Measurements from ENCODE around the gene TAL2. TPM values are rescaled to one million over a fixed set of nuclear protein-coding genes. Genes with fewer than 3 reads are reported as not detected.
A peak's percentile ranks its signal among the peaks of the same experiment; 100 is the strongest.

The TAL2 gene
- total RNA-seq, 2 donors from 2014 or later = 0.54 TPM; not detected in 1

GRCh38 chr9:105667867-105668266, 5.6 kb downstream of the TAL2 start:
- Mint-ChIP-seq H3K36me3 (no peaks in the 10 kb centered on the region), H3K27ac (no peak overlapping the region), H3K9me3 (no peaks in the 10 kb centered on the region)
- ATAC-seq = no peak
- no peak for DNase-seq (ENCODE audit: low spot score in 2 of 2)

- ATAC-seq (no peak), DNase-seq (ENCODE audit: low spot score in 2 of 2) (no peak)
- Mint-ChIP-seq H3K36me3 (no peaks in the 10 kb centered on the region), H3K9me3 (no peaks in the 10 kb centered on the region), H3K27ac (no peak overlapping the region)
Measured at GRCh38 chr9:105670315-105670714, 8.1 kb downstream of the TAL2 start.

DNA sequence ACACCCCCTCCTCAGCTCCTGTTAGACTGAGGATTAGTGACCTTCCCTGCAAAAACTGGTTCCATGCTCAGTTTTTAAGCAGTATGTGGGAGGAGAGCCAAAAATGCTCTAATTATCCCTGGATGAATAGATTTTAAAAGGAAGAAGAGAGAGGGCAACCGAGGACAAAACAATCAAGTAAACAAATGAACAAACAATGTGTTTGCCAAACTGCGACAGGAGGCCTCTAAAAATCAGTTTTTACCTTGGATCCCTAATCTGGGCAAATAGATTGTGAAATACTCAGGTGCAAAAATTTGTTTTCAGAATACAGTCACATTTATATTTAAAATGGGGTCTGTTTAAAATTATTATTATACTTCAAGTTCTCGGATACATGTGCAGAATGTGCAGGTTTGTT, 8.5 kb downstream of the TAL2 start:
- Mint-ChIP-seq H3K27ac (no peak overlapping the region), H3K9me3 (no peaks in the 10 kb centered on the region), H3K36me3 (no peaks in the 10 kb centered on the region)
- no peak for ATAC-seq
- DNase-seq (ENCODE audit: low spot score in 2 of 2) = no peak

GRCh38 chr9:105672711-105673234, 10.5 kb downstream of the TAL2 start:
- DNase-seq (ENCODE audit: low spot score in 2 of 2) = no peak
- Mint-ChIP-seq H3K36me3 (no peaks in the 10 kb centered on the region), H3K9me3 (no peaks in the 10 kb centered on the region)

GRCh38 chr9:105673850-105674387, 11.7 kb downstream of the TAL2 start:
- no peaks in the 10 kb centered on the region for H3K9me3 Mint-ChIP-seq
- DNase-seq (ENCODE audit: low spot score in 2 of 2) (no peak), ATAC-seq (no peak)
- no peaks in the 10 kb centered on the region for H3K36me3 Mint-ChIP-seq
- no peak overlapping the region for H3K27ac Mint-ChIP-seq

More at GRCh38 chr9:105672711-105673234, 10.5 kb downstream of the TAL2 start:
- H3K27ac Mint-ChIP-seq = no peak overlapping the region
- no peak for ATAC-seq

DNA sequence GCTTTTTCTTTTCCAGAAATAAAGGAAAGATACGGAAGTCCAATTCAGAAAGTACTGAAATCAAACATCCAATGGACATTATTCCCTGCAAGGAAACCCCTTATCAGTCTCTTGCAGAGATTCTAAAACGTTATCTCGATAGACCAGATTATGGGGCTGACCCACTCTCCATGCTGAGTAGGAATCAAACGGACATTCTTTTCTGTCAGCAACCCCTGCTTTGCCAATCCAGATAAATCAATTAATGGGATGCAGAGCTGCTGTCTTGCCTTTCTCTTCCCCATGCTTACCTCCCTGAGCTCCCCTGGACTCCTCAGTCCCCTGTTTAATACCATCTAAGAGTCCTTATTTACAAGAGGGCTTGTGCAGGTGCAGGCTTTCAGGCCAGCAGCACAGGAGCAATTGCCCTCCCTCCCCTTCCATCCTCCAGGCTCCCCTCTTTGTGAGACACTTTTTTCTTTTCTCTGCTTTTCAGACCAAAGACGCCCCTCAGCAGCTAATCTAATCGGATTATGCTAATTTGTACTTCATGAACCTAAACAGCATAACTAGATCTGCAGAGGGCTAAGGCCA, 14.2 kb downstream of the TAL2 start:
- DNase-seq (ENCODE audit: low spot score in 2 of 2) = no peak
- Mint-ChIP-seq H3K36me3 (no peaks in the 10 kb centered on the region), H3K9me3 (no peaks in the 10 kb centered on the region), H3K27ac (no peak overlapping the region)
- ATAC-seq = no peak

DNA sequence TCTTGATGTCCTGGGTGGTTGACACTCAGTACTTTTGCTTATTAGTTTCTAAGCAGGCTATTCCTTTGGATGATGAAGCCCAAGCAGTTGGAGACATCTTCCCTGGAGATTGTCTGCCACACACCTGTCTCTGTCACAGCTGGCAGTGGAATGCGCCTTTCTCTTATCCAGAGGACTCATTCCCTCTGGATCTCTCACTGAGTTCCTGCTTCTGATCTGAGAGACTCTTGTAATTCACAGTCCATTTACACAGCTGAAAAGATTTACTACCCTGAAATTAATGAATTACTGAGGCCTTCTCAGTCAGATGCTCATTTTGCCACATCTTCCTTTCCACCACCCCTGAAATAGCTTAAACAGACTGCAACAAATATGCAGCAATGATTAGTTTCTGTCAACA, 15.9 kb downstream of the TAL2 start:
- H3K27ac Mint-ChIP-seq = no peak overlapping the region
- DNase-seq (ENCODE audit: low spot score in 2 of 2) = no peak
- ATAC-seq = no peak
- no peaks in the 10 kb centered on the region for H3K36me3 Mint-ChIP-seq
- H3K9me3 Mint-ChIP-seq = no peaks in the 10 kb centered on the region

DNA sequence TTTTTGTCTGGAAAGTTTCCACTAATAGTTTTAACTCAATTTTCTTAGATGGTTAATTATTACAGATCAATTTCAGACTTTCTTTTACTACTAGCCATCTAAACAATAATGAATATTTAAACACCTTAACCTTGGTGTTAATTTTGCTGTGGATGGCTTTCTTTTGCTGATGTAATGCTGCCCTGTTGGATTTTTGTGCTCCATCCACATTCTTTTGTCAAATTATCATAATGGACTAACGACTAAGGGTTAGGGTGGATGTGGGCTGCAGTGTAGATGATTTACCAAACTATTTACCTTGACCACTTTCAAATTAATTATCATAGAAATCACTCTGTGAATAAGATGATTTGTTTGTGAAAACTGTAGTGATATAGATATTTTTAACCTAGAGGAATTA, 16.5 kb downstream of the TAL2 start:
- DNase-seq (ENCODE audit: low spot score in 2 of 2) (no peak), ATAC-seq (no peak)
- Mint-ChIP-seq H3K36me3 (no peaks in the 10 kb centered on the region), H3K27ac (no peak overlapping the region), H3K9me3 (no peaks in the 10 kb centered on the region)

GRCh38 chr9:105679257-105680022, 17.2 kb downstream of the TAL2 start:
- Mint-ChIP-seq H3K36me3 (no peaks in the 10 kb centered on the region), H3K9me3 (no peaks in the 10 kb centered on the region), H3K27ac (no peak overlapping the region)
- no peak for ATAC-seq
- DNase-seq (ENCODE audit: low spot score in 2 of 2) = no peak

- Mint-ChIP-seq H3K36me3 (no peaks in the 10 kb centered on the region), H3K27ac (no peak overlapping the region), H3K9me3 (no peaks in the 10 kb centered on the region)
- ATAC-seq = no peak
- DNase-seq (ENCODE audit: low spot score in 2 of 2) = no peak
Measured at GRCh38 chr9:105681313-105681712, 19.1 kb downstream of the TAL2 start.

DNA sequence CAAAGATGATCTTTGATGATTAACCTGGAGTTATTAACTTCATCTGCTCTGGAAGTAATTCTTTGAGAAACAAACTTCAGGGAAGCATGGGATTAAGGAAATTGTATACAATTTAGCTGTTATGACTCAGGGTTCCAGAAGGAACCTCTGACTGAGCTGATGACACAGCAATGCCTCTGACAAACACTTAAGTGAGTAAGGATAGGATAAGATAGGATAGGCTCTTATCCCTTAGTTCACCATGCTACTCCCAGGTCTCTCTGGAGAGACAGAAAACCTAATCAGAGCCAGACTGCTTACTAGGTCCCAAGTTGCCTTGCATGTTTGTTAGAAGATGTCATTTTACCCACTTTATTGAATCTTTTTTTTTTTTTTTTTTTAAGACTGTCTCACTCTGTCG, 19.5 kb downstream of the TAL2 start:
- Mint-ChIP-seq H3K9me3 (no peaks in the 10 kb centered on the region), H3K36me3 (no peaks in the 10 kb centered on the region), H3K27ac (no peak overlapping the region)
- ATAC-seq (no peak), DNase-seq (ENCODE audit: low spot score in 2 of 2) (no peak)

DNA sequence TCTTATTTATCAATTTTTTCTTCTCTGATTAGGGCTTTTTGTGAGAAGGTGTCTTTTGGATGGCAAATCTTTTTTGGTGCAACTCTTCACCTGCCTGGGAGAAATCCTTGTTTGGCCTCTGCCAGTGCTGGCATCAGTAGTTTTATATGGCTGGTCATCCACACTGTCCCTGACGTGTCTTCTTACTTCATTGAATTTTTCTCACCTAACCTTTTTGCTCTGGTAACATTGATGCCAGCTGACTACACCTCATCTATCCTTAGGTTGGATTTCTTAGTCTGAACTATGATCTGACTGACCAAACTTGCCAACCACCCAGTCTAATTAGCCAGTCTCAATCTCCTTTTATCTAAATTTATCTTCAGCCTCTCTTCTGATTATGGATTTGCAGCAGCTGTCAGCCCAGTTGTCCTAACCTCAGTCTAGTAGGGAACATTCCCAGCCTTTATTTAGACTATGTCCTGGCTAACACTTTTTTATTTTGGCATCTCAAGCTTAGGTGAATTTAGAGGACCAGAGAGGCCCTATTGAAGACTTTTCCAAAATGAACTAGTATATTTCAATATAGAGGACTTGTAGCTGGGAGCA, 21.5 kb downstream of the TAL2 start:
- no peak for DNase-seq (ENCODE audit: low spot score in 2 of 2)
- no peak for ATAC-seq
- Mint-ChIP-seq H3K9me3 (no peaks in the 10 kb centered on the region), H3K27ac (no peak overlapping the region), H3K36me3 (no peaks in the 10 kb centered on the region)

DNA sequence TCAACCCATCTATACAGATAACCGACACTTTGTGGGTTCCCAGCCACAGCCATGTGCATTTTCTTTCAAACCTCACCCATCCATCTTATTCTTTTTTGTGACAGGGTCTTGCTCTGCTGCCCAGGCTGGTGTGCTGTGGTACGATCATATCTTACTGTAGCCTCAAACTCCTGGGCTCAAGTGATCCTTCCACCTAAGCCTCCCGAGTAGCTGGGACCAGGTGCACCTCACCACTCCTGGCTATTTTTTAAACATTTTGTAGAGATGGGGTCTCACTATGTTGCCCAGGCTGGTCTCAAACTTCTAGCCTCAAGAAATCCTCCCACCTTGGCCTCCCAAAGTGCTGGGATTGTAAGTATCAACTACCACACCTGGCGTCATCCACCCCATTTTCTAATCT, 24.7 kb downstream of the TAL2 start:
- no peak for ATAC-seq
- H3K9me3 Mint-ChIP-seq = no peaks in the 10 kb centered on the region
- no peak for DNase-seq (ENCODE audit: low spot score in 2 of 2)
- no peaks in the 10 kb centered on the region for H3K36me3 Mint-ChIP-seq
- H3K27ac Mint-ChIP-seq = no peak overlapping the region

GRCh38 chr9:105690742-105691141, 28.5 kb downstream of the TAL2 start:
- no peaks in the 10 kb centered on the region for H3K9me3 Mint-ChIP-seq
- H3K36me3 Mint-ChIP-seq = peaks cover 0 to 5% of the 10 kb centered on the region in 2 donors
- ATAC-seq (no peak), DNase-seq (ENCODE audit: low spot score in 2 of 2) (no peak)
- no peak overlapping the region for H3K27ac Mint-ChIP-seq

DNA sequence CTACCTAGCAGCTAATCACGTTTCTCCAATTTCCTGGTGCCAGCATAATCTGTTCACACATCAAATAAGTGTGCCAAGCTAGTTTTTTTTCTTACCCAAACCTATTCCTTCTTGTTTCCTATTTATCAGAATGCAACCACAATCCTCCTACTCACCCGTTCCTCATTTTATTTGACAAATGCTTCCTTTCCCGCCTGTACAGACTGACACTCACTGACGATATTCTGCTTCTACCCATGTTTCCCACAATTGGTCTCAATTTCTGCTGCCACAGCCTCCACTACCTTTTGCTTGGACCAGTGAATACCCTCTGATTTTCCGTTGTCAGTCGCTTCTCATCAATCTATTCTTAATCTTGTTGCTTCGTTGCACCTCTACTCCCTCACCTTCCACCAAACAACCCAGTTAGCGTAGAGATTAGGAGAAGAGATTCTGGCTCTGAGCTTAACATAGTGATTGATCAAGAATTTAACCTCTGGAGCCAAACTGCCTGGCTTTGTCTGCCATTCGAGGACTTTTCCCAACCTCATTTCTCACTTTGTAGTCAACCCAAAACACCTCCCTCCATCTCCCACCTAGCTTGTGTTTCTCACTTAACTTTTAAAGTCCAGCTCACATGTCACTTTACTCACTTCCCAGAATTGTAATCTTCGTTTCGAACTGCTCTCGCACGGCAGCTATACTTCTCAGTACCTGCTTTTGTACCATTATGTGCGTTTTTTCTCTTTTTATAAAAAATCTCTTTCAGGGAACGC, 31.4 kb downstream of the TAL2 start:
- peak overlapping the region; percentile 32 to 92 for H3K27ac Mint-ChIP-seq
- ATAC-seq (peak; percentile 12), DNase-seq (ENCODE audit: low spot score in 2 of 2) (peak in 1 of 2 donors; percentile 6)
- peaks cover 0 to 5% of the 10 kb centered on the region in 2 donors for H3K36me3 Mint-ChIP-seq
- no peaks in the 10 kb centered on the region for H3K9me3 Mint-ChIP-seq

- H3K27ac Mint-ChIP-seq = peak within 1 kb of the TSS; percentile 83 to 92
- DNase-seq (ENCODE audit: low spot score in 2 of 2) (peak; percentile 85 to 86), ATAC-seq (peak; percentile 79 to 89)
- H3K9me3 Mint-ChIP-seq = no peaks in the 10 kb centered on the region
- peaks cover 0 to 5% of the 10 kb centered on the region in 2 donors for H3K36me3 Mint-ChIP-seq
Measured at GRCh38 chr9:105694190-105694847, 32.1 kb downstream of the TAL2 start, which contains the start of gene TMEM38B. TSS of gene TMEM38B (plus strand) at chr9:105694541. CDS start at chr9:105694661, 120 bp downstream.

Measured in activated naive CD4-positive, alpha-beta T cell treated with anti-CD3 and anti-CD28 coated beads, Interleukin-2, amount 50 U/mL, for 72 hours (primary cell).